ENCODE data around the gene P2RX3.

DNA sequence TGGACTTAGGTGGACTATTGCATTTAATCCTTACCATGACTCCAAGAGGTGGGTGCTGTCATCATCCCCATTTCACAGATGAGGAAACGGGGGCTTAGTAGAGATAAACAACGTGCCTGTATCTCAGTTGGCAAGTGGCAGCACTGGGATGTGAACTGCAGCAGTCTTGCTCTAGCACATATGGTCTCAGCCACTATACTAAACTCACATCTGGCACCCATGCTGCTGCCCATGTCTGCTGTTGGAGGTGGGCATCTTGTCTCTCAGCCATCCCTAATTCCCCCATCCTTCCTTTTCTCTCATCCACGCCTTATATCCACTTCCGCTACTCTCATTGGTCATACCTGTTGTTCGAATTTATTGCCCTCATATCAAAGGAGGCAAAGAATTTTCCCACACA is 39.0 kb downstream of the P2RX3 start:
- TF ChIP-seq, protein P1, sequence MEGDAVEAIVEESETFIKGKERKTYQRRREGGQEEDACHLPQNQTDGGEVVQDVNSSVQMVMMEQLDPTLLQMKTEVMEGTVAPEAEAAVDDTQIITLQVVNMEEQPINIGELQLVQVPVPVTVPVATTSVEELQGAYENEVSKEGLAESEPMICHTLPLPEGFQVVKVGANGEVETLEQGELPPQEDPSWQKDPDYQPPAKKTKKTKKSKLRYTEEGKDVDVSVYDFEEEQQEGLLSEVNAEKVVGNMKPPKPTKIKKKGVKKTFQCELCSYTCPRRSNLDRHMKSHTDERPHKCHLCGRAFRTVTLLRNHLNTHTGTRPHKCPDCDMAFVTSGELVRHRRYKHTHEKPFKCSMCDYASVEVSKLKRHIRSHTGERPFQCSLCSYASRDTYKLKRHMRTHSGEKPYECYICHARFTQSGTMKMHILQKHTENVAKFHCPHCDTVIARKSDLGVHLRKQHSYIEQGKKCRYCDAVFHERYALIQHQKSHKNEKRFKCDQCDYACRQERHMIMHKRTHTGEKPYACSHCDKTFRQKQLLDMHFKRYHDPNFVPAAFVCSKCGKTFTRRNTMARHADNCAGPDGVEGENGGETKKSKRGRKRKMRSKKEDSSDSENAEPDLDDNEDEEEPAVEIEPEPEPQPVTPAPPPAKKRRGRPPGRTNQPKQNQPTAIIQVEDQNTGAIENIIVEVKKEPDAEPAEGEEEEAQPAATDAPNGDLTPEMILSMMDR (IDR thresholded peaks at IDR 0.05): no peak
- TF ChIP-seq POLR2A (IDR thresholded peaks at IDR 0.05): no peak
